Right forelimb (tissue), 1 donor: Measurements from ENCODE around the gene CPSF4L.
"Not testable (repeated sequence)": the region's sequence is repeated elsewhere in the genome, so short reads cannot be mapped to it uniquely, and the experiment has no call there.

ENCODE experiments used
- DNase-seq: peaks from one replicate; pipeline ENCODE4 v3.0.0-alpha.2; 2018

CPSF4L gene

GRCh38 chr17:73261617-73261951 lies at the start of gene CPSF4L:
CPSF4L (minus strand) TSS chr17:73261880; CDS start chr17:73261818, 62 bp downstream.
- no peak for DNase-seq

- DNase-seq, result no peak
These were observed 49.7 kb upstream of the CPSF4L start for GRCh38 chr17:73311428-73311780.

GRCh38 chr17:73309727-73310596 lies 48.3 kb upstream of the CPSF4L start:
- peak; percentile 58 for DNase-seq

- DNase-seq, result not testable (repeated sequence)
These were observed 47.3 kb upstream of the CPSF4L start for GRCh38 chr17:73308959-73309358.

- DNase-seq, result no peak
These were observed 46.5 kb upstream of the CPSF4L start for GRCh38 chr17:73308017-73308823.

- no peak for DNase-seq
These were observed 45.5 kb upstream of the CPSF4L start for GRCh38 chr17:73307130-73307529.

GRCh38 chr17:73305845-73306836 lies 44.5 kb upstream of the CPSF4L start:
- no peak for DNase-seq

- DNase-seq, result peak; percentile 76
These were observed 43.5 kb upstream of the CPSF4L start for GRCh38 chr17:73304971-73305812.

GRCh38 chr17:73304438-73304837 lies 42.8 kb upstream of the CPSF4L start:
- DNase-seq, result no peak

- DNase-seq, result no peak
These were observed 40.5 kb upstream of the CPSF4L start for GRCh38 chr17:73302189-73302588.

- DNase-seq, result no peak
These were observed 39.7 kb upstream of the CPSF4L start for GRCh38 chr17:73301369-73301768.

GRCh38 chr17:73300392-73300791 lies 38.7 kb upstream of the CPSF4L start:
- no peak for DNase-seq

- DNase-seq, result no peak
These were observed 36.5 kb upstream of the CPSF4L start for GRCh38 chr17:73297934-73298861.

GRCh38 chr17:73293480-73293911 lies 31.8 kb upstream of the CPSF4L start:
- DNase-seq, result no peak

- DNase-seq, result no peak
These were observed 31.4 kb upstream of the CPSF4L start for GRCh38 chr17:73293031-73293430.

- DNase-seq, result no peak
These were observed 30.4 kb upstream of the CPSF4L start for GRCh38 chr17:73292031-73292531.

GRCh38 chr17:73291260-73291801 lies 29.7 kb upstream of the CPSF4L start:
- DNase-seq, result no peak

GRCh38 chr17:73290399-73291259 lies 28.9 kb upstream of the CPSF4L start:
- DNase-seq, result no peak
